MM.1S (cell line): ENCODE results near the gene CDH2.

Source experiments
- DNase-seq: peaks from one replicate; pipeline ENCODE4 v3.0.0-alpha.2; 2015
- H2AFZ ChIP-seq: fragments of 300-600 bp; sonication (generic); 2 replicates; pipeline ENCODE4 v1.6.0; 2016; ENCODE audit warnings: antibody characterized with exemption, low read length
- H3F3A ChIP-seq: fragments of 300-600 bp; sonication (generic); 2 replicates; pipeline ENCODE4 v1.6.1; 2016; ENCODE audit warnings: mild to moderate bottlenecking, antibody characterized with exemption, low read length, moderate library complexity, mixed read lengths; ENCODE audit not compliant: insufficient read depth
- H3K27ac ChIP-seq: fragments of 300-600 bp; sonication (generic); 2 replicates; pipeline ENCODE4 v1.5.1; 2016; ENCODE audit warnings: mild to moderate bottlenecking, low read length
- H3K27me3 ChIP-seq: fragments of 300-600 bp; sonication (generic); replicated peaks from 2 replicates; pipeline ENCODE4 v1.6.0; 2016; ENCODE audit warnings: low read length; ENCODE audit not compliant: insufficient read depth
- H3K36me3 ChIP-seq: fragments of 300-600 bp; sonication (generic); replicated peaks from 2 replicates; pipeline ENCODE4 v1.6.1; 2016; ENCODE audit warnings: mild to moderate bottlenecking, low read length, mixed read lengths; ENCODE audit not compliant: insufficient read depth
- H3K4me1 ChIP-seq: fragments of 300-600 bp; sonication (generic); 2 replicates; pipeline ENCODE4 v1.6.1; 2016; ENCODE audit warnings: low read length, mixed read lengths
- H3K4me2 ChIP-seq: fragments of 300-600 bp; sonication (generic); 2 replicates; pipeline ENCODE4 v1.6.0; 2016; ENCODE audit warnings: low read depth, low read length
- H3K4me3 ChIP-seq: fragments of 300-600 bp; sonication (generic); 2 replicates; pipeline ENCODE4 v1.5.1; 2016; ENCODE audit warnings: low read length, mixed read lengths
- H3K79me2 ChIP-seq: fragments of 300-600 bp; sonication (generic); 2 replicates; pipeline ENCODE4 v1.6.1; 2016; ENCODE audit warnings: mixed run types, low read length, mixed read lengths
- H3K9ac ChIP-seq: fragments of 300-600 bp; sonication (generic); 2 replicates; pipeline ENCODE4 v1.6.1; 2016; ENCODE audit warnings: low read length, mixed read lengths
- H3K9me2 ChIP-seq: fragments of 300-600 bp; sonication (generic); replicated peaks from 2 replicates; pipeline ENCODE4 v1.6.1; 2016; ENCODE audit warnings: mild to moderate bottlenecking, low read length, mixed read lengths; ENCODE audit not compliant: insufficient read depth
- H3K9me3 ChIP-seq: fragments of 300-600 bp; sonication (generic); replicated peaks from 2 replicates; pipeline ENCODE4 v1.6.1; 2016; ENCODE audit warnings: mild to moderate bottlenecking, low read length, mixed read lengths; ENCODE audit not compliant: insufficient read depth
- H4K20me1 ChIP-seq: fragments of 300-600 bp; sonication (generic); 2 replicates; pipeline ENCODE4 v1.6.1; 2016; ENCODE audit warnings: mild to moderate bottlenecking, low read length, moderate library complexity, mixed read lengths; ENCODE audit not compliant: insufficient read depth
- CTCF ChIP-seq: fragments of 300-600 bp; sonication (generic); IDR thresholded peaks from 2 replicates; pipeline ENCODE4 v1.5.1; 2016; ENCODE audit warnings: antibody characterized with exemption, low read length, mixed read lengths
- EZH2 ChIP-seq: fragments of 300-600 bp; sonication (generic); optimal IDR thresholded peaks from 2 replicates; pipeline ENCODE3; 2017; ENCODE audit warnings: low read depth, mild to moderate bottlenecking, antibody characterized with exemption, low read length, mixed read lengths
- EZH2phosphoT487 ChIP-seq: fragments of 300-600 bp; sonication (generic); IDR thresholded peaks from 2 replicates; pipeline ENCODE4 v1.6.1; 2018; ENCODE audit warnings: antibody characterized with exemption, low read length

Gene CDH2

GRCh38 chr18:27948986-27949385 is 227.9 kb downstream of the CDH2 start:
- Histone ChIP-seq H3K4me1 (no peaks in the 10 kb centered on the region), H3K27me3 (no peaks in the 10 kb centered on the region), H3F3A (no peaks in the 10 kb centered on the region), H3K27ac (no peak overlapping the region), H3K9me3 (no peaks in the 10 kb centered on the region), H3K36me3 (no peaks in the 10 kb centered on the region), H3K79me2 (no peaks in the 10 kb centered on the region), H3K4me3 (no peak overlapping the region), H2AFZ (no peak overlapping the region), H3K9me2 (no peaks in the 10 kb centered on the region), H3K4me2 (no peak overlapping the region), H4K20me1 (no peaks in the 10 kb centered on the region), H3K9ac (no peak overlapping the region)
- DNase-seq: no peak
- TF ChIP-seq EZH2phosphoT487 (no peak), CTCF (no peak), EZH2 (no peak)

GRCh38 chr18:27942706-27943105 is 234.2 kb downstream of the CDH2 start:
- H3K9me3 ChIP-seq: no peaks in the 10 kb centered on the region
- no peaks in the 10 kb centered on the region for H3K79me2 ChIP-seq
- no peak overlapping the region for H3K4me2 ChIP-seq
- H3K36me3 ChIP-seq: no peaks in the 10 kb centered on the region
- H3K9me2 ChIP-seq: no peaks in the 10 kb centered on the region
- TF ChIP-seq CTCF (no peak), EZH2 (no peak), EZH2phosphoT487 (no peak)
- DNase-seq: no peak
- no peaks in the 10 kb centered on the region for H3F3A ChIP-seq
- no peak overlapping the region for H3K4me3 ChIP-seq
- no peak overlapping the region for H3K9ac ChIP-seq
- no peak overlapping the region for H3K27ac ChIP-seq
- no peaks in the 10 kb centered on the region for H4K20me1 ChIP-seq
- no peak overlapping the region for H2AFZ ChIP-seq
- H3K4me1 ChIP-seq: no peaks in the 10 kb centered on the region
- no peaks in the 10 kb centered on the region for H3K27me3 ChIP-seq

GRCh38 chr18:27931535-27931934 is 245.4 kb downstream of the CDH2 start:
- no peak for DNase-seq
- H3K9me2 ChIP-seq: no peaks in the 10 kb centered on the region
- H2AFZ ChIP-seq: no peak overlapping the region
- TF ChIP-seq CTCF: no peak
- no peak for TF ChIP-seq EZH2
- no peak for TF ChIP-seq EZH2phosphoT487
- no peak overlapping the region for H3K9ac ChIP-seq
- no peaks in the 10 kb centered on the region for H3K36me3 ChIP-seq
- H3K27ac ChIP-seq: no peak overlapping the region
- no peaks in the 10 kb centered on the region for H3K27me3 ChIP-seq
- H3K4me2 ChIP-seq: no peak overlapping the region
- no peaks in the 10 kb centered on the region for H4K20me1 ChIP-seq
- no peaks in the 10 kb centered on the region for H3K79me2 ChIP-seq
- no peaks in the 10 kb centered on the region for H3F3A ChIP-seq
- H3K4me3 ChIP-seq: no peak overlapping the region
- no peaks in the 10 kb centered on the region for H3K4me1 ChIP-seq
- no peaks in the 10 kb centered on the region for H3K9me3 ChIP-seq

- Histone ChIP-seq H3K4me3 (no peak overlapping the region), H3F3A (no peaks in the 10 kb centered on the region), H3K36me3 (no peaks in the 10 kb centered on the region), H3K4me1 (no peaks in the 10 kb centered on the region), H3K9me2 (no peaks in the 10 kb centered on the region), H3K27me3 (no peaks in the 10 kb centered on the region), H4K20me1 (no peaks in the 10 kb centered on the region), H2AFZ (no peak overlapping the region), H3K9ac (no peak overlapping the region), H3K4me2 (no peak overlapping the region), H3K9me3 (no peaks in the 10 kb centered on the region), H3K27ac (no peak overlapping the region), H3K79me2 (no peaks in the 10 kb centered on the region)
- DNase-seq: no peak
- no peak for TF ChIP-seq EZH2
- TF ChIP-seq EZH2phosphoT487: no peak
- TF ChIP-seq CTCF: no peak
These were observed 254.2 kb downstream of the CDH2 start for GRCh38 chr18:27922780-27923179.
